Measurements from ENCODE around the gene ELMOD3.

DNA sequence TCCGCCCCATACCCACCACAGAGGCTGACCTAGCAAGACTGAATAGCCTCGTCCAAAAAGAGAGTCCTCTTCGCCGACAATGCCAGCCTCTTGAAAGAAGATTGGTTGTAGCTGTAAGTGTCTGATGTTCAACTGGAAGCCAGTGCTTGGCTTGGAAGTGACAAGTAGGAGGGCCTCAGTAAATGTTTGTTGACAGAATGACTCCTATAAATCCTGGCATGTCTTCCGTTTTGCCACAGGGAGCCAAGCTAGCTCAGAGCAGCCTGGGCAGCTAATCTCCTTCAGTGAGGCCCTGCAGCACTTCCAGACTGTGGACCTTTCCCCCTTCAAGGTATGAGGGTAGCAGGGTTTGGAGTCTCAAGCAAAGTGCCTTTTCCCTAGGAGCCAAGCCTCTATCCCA, 14.9 kb downstream of the ELMOD3 start:
- no peak for TF ChIP-seq CTCF (IDR thresholded peaks at IDR 0.05; ENCODE audit: low read depth, low read length)
- TF ChIP-seq, protein P1, sequence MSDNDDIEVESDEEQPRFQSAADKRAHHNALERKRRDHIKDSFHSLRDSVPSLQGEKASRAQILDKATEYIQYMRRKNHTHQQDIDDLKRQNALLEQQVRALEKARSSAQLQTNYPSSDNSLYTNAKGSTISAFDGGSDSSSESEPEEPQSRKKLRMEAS (IDR thresholded peaks at IDR 0.05; ENCODE audit: low read depth, low read length) = no peak
- TF ChIP-seq POLR2A (IDR thresholded peaks at IDR 0.05; ENCODE audit: extremely low read depth, insufficient read length) = no peak

Measured in NB4 (cell line).